HepG2 (cell line): Measurements from ENCODE around the gene PMEL.

Source experiments
- ASH2L ChIP-seq: fragments of 300-600, 200-600 bp; sonication (generic); IDR thresholded peaks from 2 replicates; pipeline ENCODE4 v1.7.0; 2017; ENCODE audit warnings: low read depth, mild to moderate bottlenecking, moderate library complexity, mixed read lengths, low read length; ENCODE audit not compliant: insufficient read length
- KAT8 ChIP-seq: IDR thresholded peaks from 2 replicates; pipeline ENCODE4 v1.6.1; 2016; ENCODE audit warnings: missing genetic modification reagents, missing compliant biosample characterization
- KDM2A ChIP-seq: sonication (generic); formaldehyde crosslinking; IDR thresholded peaks from 2 replicates; pipeline ENCODE4 v1.4.0; 2020; ENCODE audit warnings: low read depth, missing genetic modification reagents, borderline replicate concordance
- NFIC ChIP-seq: IDR thresholded peaks from 2 replicates; pipeline ENCODE4 v1.6.1; 2012; ENCODE audit warnings: mild to moderate bottlenecking, low read length, inconsistent platforms
- SRY ChIP-seq: sonication (generic); formaldehyde crosslinking; IDR thresholded peaks from 2 replicates; pipeline ENCODE4 v1.8.0; 2022; ENCODE audit warnings: mild to moderate bottlenecking, missing genetic modification reagents
- TBL1XR1 ChIP-seq: fragments of 150-350 bp; IDR thresholded peaks from 2 replicates; pipeline ENCODE4 v1.6.1; 2014; ENCODE audit warnings: borderline replicate concordance, low read length; ENCODE audit not compliant: partially characterized antibody
- TBX3 ChIP-seq: fragments of 450-650 bp; IDR thresholded peaks from 2 replicates; pipeline ENCODE4 v1.6.1; 2017; ENCODE audit warnings: antibody characterized with exemption, mild to moderate bottlenecking, inconsistent platforms, borderline replicate concordance
- ZMYM3 ChIP-seq: sonication (generic); formaldehyde crosslinking; IDR thresholded peaks from 2 replicates; pipeline ENCODE4 v1.5.1; 2020; ENCODE audit warnings: mild to moderate bottlenecking, missing genetic modification reagents
- ZNF543 ChIP-seq: sonication (generic); formaldehyde crosslinking; IDR thresholded peaks from 2 replicates; pipeline ENCODE4 v1.4.0; 2020; ENCODE audit warnings: mild to moderate bottlenecking, missing genetic modification reagents
- TF ChIP-seq, protein P1 (sequence below): sonication (generic); formaldehyde crosslinking; IDR thresholded peaks from 2 replicates; pipeline ENCODE4 v1.8.0; 2022; ENCODE audit warnings: mild to moderate bottlenecking, missing genetic modification reagents
- TF ChIP-seq, protein P2 (sequence below): sonication (generic); formaldehyde crosslinking; IDR thresholded peaks from 2 replicates; pipeline ENCODE4 v1.5.0; 2020; ENCODE audit warnings: mild to moderate bottlenecking, missing genetic modification reagents, moderate library complexity

- no peak for TF ChIP-seq KDM2A
- TF ChIP-seq ZMYM3 (CRISPR knock-in tag), result no peak
- TF ChIP-seq, protein P1, sequence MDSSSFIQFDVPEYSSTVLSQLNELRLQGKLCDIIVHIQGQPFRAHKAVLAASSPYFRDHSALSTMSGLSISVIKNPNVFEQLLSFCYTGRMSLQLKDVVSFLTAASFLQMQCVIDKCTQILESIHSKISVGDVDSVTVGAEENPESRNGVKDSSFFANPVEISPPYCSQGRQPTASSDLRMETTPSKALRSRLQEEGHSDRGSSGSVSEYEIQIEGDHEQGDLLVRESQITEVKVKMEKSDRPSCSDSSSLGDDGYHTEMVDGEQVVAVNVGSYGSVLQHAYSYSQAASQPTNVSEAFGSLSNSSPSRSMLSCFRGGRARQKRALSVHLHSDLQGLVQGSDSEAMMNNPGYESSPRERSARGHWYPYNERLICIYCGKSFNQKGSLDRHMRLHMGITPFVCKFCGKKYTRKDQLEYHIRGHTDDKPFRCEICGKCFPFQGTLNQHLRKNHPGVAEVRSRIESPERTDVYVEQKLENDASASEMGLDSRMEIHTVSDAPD (CRISPR knock-in tag), result no peak
- TF ChIP-seq ZNF543, result no peak
- TF ChIP-seq ASH2L, result no peak
- TF ChIP-seq TBX3, result no peak
- TF ChIP-seq KAT8, result no peak
- TF ChIP-seq, protein P2, sequence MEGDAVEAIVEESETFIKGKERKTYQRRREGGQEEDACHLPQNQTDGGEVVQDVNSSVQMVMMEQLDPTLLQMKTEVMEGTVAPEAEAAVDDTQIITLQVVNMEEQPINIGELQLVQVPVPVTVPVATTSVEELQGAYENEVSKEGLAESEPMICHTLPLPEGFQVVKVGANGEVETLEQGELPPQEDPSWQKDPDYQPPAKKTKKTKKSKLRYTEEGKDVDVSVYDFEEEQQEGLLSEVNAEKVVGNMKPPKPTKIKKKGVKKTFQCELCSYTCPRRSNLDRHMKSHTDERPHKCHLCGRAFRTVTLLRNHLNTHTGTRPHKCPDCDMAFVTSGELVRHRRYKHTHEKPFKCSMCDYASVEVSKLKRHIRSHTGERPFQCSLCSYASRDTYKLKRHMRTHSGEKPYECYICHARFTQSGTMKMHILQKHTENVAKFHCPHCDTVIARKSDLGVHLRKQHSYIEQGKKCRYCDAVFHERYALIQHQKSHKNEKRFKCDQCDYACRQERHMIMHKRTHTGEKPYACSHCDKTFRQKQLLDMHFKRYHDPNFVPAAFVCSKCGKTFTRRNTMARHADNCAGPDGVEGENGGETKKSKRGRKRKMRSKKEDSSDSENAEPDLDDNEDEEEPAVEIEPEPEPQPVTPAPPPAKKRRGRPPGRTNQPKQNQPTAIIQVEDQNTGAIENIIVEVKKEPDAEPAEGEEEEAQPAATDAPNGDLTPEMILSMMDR (CRISPR knock-in tag), result no peak
- no peak for TF ChIP-seq NFIC
- TF ChIP-seq TBL1XR1, result no peak
- no peak for TF ChIP-seq SRY (CRISPR knock-in tag)
Observed at GRCh38 chr12:55931780-55932550, 33.9 kb downstream of the PMEL start.
